ENCODE measurements around the gene WDR7.

DNA sequence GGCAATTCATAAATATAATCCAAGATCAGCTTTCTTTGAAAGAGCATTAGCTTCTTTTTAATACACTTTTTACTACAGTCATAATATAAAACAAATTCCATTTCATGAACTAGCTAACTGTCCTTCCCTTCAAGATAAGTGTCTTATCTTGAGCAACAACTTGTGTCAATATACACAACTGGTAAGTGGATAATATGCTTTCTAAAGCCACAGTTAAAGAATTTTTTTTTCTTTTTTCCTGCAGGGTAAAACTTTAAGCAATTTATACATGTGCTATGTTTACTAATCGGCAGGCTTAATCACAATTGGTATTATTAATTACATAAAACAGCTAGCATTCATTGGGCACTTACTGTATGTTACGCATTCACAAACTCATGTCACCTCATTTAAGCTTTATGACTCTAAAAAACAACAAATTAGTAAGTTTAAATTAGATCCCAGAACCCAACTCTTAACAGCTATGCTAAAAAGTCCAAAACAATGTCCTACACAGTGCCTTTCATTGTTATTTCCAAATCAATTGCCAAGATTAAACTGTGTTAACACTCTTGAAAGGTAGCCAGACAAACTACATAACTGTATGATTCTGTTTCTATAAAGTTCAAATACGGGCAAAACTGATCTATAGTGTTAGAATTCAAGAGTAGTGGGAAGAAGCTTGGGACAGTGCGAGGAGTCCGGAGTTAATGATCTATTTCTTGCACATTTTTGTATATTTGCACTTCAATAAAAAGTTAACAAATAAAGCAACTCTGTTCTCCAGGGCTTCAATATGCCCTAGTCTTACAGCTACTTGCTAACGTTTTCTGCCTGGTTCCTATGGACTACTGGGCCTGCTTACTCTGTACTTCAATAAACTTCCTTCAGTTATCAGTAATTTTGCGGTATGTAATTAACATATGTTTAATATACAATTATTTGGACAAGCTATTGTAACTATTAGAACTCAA lies 18.8 kb upstream of the WDR7 start:
- TF ChIP-seq POLR2AphosphoS5 (IDR thresholded peaks at IDR 0.05) (no peak), POLR2A (IDR thresholded peaks at IDR 0.05) (no peak)
- TF ChIP-seq, protein P1, sequence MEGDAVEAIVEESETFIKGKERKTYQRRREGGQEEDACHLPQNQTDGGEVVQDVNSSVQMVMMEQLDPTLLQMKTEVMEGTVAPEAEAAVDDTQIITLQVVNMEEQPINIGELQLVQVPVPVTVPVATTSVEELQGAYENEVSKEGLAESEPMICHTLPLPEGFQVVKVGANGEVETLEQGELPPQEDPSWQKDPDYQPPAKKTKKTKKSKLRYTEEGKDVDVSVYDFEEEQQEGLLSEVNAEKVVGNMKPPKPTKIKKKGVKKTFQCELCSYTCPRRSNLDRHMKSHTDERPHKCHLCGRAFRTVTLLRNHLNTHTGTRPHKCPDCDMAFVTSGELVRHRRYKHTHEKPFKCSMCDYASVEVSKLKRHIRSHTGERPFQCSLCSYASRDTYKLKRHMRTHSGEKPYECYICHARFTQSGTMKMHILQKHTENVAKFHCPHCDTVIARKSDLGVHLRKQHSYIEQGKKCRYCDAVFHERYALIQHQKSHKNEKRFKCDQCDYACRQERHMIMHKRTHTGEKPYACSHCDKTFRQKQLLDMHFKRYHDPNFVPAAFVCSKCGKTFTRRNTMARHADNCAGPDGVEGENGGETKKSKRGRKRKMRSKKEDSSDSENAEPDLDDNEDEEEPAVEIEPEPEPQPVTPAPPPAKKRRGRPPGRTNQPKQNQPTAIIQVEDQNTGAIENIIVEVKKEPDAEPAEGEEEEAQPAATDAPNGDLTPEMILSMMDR (IDR thresholded peaks at IDR 0.05) = no peak

Data from prostate gland (tissue), 2 donors.